ENCODE measurements around the gene STMN1.

GRCh38 chr1:25909040-25909439 is 2.8 kb upstream of the STMN1 start:
- TF ChIP-seq CTCF (IDR thresholded peaks at IDR 0.05 in 8 of 11, conservative IDR thresholded peaks at IDR 0.05 in 3 of 11) (no peak), POLR2A (IDR thresholded peaks at IDR 0.05) (no peak)
